HG02588 (cell line): ENCODE data around the gene COX17.
A peak's percentile ranks its signal among the peaks of the same experiment; 100 is the strongest.

ENCODE experiments used
- ATAC-seq: cut with Tn5 transposase; IDR thresholded peaks from one replicate; pipeline ENCODE4 v1.9.1; 2021; ENCODE audit warnings: mild to moderate bottlenecking, moderate library complexity; ENCODE audit not compliant: unreplicated experiment

Gene COX17

GRCh38 chr3:119675188-119675874, 1.9 kb downstream of the COX17 start:
- no peak for ATAC-seq

DNA sequence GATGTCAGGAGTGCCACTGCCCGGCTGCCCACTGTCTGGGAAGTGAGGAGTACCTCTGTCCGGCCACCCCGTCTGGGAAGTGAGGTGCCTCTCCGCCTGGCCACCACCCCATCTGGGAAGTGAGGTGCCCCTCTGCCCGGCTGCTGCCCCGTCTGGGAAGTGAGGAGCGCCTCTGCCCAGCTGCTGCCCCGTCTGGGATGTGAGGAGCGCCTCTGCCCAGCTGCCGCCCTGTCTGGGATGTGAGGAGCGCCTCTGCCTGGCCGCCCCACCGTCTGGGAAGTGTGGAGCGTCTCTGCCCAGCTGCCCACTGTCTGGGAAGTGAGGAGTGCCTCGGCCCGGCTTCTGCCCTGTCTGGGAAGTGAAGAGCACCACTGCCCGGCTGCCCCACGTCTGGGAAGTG, 3.3 kb downstream of the COX17 start:
- no peak for ATAC-seq

DNA sequence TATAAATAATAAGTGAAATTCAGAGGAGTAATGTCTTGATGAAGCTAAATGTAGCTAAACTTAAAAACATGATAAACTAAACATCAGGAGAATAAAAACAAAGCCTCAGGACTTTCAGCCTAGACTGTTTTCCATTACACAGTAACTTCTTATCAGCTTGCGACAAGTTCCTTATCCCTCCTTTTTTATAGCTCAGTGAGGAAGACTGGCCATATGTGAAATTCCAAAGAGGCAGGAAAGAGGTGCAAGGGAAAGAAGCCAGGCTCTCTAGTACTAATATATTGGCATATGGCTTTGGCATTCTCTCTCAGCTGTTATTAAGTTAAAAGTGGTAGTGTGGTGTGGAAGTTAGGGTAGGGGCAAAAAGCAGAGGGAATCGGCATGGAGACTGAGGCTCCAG, 4.4 kb downstream of the COX17 start:
- no peak for ATAC-seq

DNA sequence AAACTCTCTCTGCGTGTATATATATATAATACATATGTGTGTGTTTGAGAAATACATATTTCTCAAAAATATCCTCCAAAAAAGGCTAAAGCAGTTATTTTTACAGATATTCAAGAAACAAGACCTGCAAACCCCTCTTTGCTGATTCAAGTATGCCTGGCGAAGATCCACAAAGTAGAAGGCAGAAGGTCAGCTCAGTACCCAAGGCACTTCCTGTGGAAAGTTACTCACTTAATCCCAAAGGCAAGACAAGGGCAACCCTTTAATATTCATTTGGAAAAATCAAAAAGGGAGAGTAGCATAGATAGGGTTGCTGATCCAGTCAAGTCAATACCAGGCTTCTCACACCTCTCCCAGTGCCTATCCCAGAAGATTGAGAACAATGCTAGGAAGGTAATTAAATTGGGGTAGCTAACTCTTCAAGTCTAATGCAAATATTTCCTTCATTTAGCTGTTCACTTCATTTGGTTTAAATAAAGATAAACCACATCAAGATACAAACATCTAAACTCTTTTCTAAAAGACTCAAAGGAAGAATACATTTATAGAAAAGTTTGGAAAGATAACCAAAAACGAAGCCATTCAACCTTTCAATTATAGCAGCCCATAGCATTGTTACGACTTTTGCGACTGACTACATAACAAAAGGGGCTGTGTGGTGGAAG, 7.2 kb downstream of the COX17 start:
- ATAC-seq = no peak

GRCh38 chr3:119665954-119666559, 11.1 kb downstream of the COX17 start:
- ATAC-seq = no peak

DNA sequence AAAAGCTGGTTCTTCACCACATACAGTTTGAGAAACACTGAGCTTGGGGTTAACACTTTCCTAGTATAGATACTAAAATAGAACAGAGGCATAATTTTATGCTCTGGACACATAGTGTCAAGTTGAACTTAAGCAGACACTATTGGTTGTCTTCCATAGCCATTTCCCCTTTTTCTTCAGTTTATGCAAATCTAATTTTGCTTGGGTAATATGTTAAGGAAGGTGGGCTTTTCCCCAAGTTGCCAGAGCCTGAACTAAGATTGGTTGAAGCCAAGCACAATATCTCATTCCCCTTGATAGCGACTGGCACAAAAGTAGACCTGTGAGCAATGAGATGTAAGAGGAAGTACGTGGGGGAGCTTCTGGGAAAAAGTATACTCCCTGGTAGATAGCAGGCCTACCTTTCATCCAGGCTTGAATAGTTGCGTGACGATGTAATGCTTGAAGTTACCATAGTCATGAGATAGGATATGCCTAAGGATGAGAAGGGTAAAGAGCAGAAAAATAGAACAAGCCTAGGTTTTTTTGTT, 12.3 kb downstream of the COX17 start:
- ATAC-seq = peak; percentile 51

GRCh38 chr3:119664370-119664769, 12.8 kb downstream of the COX17 start:
- ATAC-seq = no peak

GRCh38 chr3:119663885-119664284, 13.3 kb downstream of the COX17 start:
- no peak for ATAC-seq

DNA sequence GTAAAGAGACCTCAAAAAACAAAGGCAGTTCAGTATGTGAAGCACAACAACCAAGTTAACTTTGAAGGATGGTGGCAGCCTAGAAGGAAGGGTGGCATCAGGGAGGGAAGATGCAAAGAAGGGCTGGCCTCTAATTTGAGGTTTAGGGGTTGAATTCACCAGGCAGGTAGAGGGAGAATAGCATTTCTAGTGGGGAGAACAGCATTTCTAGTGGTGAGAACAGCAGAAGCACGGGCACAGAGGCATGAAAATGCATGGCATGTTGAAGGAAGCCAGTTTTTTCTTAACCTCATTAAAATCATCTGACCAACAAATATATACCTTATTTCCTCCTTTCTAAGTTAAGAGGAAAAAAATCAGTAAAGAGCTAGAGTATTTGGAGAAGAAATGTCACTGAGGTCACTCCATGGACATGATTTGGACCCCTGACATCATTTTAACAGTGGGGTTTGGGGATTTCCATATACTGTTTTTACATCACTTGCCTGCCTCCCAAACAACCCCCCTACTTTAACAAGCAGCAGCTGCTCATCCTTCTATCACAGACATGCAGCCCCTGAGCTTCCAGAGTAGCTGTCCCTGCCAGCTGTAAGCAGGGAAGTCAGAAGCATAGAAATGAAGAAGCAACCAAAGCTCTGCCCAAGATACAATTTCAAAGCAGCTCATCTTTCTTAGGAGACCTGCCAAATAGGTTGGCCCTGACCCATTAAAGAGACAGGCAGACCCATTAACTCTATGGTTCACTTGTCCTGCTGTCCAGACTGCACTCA, 14.4 kb downstream of the COX17 start:
- no peak for ATAC-seq

DNA sequence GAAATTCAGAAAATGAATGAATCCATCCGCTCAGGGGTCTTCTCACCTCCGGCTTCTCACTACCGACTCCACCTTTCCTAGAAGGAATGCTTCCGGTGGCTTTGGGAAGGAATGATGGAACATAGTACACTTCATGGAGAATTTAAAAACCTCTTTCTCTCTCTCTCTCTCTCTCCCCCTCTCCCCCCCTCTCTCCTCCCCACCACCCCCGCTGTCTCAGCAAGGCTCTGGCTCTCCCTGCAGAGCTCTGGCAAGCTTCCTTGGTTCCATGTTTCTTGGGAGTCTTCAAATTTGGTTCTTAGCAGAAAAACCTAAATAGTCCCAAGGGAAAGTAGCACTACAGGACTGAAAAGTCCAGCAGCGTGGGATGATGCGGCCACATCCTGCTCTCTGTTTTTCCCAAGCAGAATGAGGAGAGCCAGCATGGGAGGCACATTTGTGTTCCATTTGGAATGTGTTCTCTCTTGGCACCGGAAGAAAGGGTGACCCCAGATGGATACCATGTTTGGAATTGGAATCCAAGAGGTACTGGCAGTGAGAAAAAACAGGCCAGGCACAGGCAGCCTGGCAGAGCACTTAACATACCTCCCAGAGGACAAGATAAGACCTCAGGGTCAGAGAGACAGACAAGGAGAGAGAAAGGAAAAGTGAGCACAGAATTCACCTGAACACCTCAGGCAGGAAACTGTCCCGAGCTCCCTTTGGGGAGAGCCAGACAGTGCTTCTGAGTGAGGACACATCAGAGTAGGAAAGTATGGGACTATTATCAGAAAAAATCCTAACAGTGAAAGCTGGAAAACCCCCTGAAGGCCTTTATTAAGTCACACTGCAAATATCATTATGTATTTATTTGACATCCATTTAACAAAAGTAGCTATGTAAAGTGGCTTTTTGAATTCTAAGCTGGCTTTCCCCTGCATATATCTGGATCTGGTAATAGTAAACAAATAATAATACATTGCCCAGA, 16.4 kb downstream of the COX17 start, which contains the start of gene POPDC2:
POPDC2 (minus strand) TSS at position 116 of the 967 bp plus-strand sequence. CDS start 166 bp downstream, outside the sequence.
- ATAC-seq = no peak

- no peak for ATAC-seq
Observed at GRCh38 chr3:119659606-119660291, 17.5 kb downstream of the COX17 start.

DNA sequence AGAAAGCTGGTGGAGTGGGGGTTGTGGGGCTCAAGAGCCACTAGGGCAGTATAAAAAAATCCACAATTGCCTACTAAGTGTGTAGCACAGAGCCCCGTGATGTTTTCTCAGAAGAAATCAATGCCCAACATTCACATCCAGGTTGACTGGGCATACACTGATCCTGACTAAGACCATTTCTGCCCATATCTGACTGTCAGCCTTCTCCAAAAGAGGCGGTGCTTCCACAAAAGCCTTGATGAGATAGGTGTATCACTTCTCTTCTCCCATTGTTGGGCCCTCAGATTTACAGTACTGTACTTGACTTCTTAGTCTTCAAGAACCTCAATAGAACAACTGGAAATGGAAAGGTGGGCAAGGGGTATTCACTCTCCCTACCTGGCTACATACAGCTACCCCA, 18.2 kb downstream of the COX17 start:
- ATAC-seq = no peak

DNA sequence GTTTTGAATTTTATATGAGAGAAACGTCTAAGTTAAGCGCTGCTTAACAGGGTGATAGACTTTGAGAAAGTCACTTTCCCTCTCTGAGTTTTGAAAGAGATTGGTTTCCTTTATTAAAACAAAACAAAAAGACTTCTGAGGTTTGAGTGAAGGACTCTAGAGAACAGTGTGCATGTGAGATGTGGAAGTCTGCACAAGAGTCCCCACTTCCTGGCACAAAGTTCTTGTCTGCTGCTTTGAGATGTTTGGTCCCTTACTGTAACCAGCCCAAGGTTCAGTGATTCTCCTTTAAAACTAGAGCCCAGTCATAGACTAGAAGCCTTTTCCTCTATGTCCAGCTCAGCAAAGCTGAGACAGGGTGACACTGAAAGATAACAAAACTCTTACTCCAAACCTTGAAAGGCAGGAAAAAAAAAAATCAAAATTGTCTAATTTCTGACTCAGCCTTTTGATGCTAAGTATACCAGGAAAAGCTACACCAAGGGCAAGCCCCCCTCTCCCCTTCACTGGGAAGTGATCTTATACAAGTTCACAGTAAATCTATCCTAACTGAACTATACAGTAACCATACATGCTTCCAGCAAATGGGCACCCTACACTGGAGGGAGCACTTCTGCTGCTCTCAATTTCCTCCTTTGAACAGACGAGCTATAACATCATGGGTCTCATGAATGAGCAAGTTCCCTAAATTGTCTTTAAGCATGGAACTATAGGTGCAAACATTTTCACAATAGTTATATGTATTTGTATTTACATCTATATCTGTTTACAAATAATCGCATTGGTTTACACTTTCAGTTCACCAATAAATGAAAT, 19.1 kb downstream of the COX17 start:
- ATAC-seq = no peak

GRCh38 chr3:119653876-119654275, 23.3 kb downstream of the COX17 start:
- ATAC-seq = no peak

DNA sequence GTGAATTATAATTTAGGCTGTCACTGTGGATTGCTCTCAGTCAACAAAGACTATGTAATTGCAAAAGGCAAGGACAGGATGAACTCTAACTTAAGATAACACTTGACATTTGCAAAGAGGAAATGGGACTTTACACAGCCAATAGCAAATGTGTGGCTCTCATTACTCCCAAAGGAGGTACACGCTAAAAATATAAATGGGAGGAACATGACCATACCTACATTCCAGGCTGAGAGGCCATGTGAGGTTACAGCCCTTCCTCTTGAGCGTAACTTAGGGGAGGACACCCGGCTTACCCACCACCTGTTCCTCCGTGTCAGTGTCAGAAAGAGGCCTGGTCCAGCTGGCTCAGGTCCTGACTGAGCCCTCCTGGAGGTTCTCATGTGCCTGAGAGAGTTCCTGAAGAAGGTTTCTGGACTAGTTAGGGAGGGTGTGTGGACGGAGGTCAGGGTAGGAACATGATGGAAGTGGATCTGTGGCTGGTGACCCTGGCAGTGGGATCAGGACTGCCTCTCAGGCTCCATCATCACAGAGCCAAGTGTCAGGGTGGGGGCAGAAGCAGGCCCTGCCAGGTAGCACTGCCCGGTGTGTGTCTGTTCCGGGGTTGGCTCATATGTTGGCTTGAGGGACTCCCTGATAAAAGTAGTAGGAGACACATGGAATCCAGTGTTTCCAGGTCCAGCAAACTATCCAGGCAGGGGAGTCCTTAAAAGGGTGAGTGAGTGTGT, 24.7 kb downstream of the COX17 start:
- ATAC-seq = no peak

- ATAC-seq = no peak
Observed at GRCh38 chr3:119649761-119650160, 27.4 kb downstream of the COX17 start.

- no peak for ATAC-seq
Observed at GRCh38 chr3:119647843-119648575, 29.2 kb downstream of the COX17 start.
